Measurements from ENCODE around the gene NOL3. TPM values are rescaled to one million over a fixed set of nuclear protein-coding genes. Genes with fewer than 3 reads are reported as not detected.

Gene NOL3
- total RNA-seq, 1 experiment from 2014 or later: 49.8 TPM

DNA sequence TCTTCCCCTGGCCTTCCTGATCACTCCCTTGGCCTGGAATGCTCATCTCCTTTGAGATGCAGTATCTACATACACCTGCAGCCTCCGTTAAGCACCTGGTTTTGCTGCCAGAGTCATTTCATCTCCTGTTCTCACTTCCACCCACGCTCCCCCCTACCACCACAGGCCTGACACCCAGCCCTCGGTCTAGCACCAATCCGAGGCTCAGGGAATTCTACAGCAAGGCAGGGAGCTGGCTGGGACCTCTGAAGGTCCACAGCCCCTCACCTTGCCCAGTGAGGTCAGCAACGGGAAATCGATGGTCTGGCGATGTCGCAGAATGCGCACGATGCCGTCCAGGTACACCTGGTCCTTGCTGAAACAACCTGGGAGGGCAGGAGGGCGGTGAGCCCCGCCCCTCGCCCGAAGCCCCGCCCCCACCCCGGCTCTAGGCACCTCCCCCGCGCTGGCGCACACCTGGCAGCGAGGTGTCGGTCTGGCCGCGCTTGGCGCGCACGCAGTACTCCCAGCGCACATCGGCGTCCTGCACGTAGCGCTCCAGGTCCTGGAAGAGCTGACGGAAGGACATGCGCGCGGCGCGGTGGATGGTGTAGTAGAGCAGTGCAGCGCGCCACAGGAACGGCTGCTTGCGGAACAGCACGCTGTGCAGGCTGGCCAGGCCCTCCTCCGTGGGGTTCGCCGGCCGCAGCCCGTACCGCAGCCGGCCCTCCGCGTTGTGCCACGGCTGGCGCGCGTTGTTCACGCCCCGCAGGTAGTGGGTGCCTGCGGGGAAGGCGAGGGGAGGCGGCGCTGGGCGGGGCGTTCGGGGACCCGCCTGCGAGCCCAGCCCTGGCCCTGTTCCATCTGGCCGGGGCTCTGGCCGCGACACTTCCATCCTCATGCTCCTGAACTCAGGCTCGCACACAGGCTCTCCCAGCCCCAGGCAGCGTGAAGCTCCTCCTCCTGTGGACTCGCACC is 7.7 kb downstream of the NOL3 start:
- Mint-ChIP-seq H3K4me1 (ENCODE audit: insufficient read depth, unreplicated experiment) (peaks cover 39% of the 10 kb centered on the region), H3K27me3 (ENCODE audit: insufficient read depth, unreplicated experiment) (no peaks in the 10 kb centered on the region), H3K27ac (ENCODE audit: low read depth, unreplicated experiment) (peak overlapping the region; percentile 17), H3K4me3 (ENCODE audit: unreplicated experiment) (peak overlapping the region; percentile 67), H3K9me3 (ENCODE audit: unreplicated experiment) (no peaks in the 10 kb centered on the region), H3K36me3 (ENCODE audit: insufficient read depth, unreplicated experiment) (peaks cover 26% of the 10 kb centered on the region)
- BruUV-seq (replicated peaks): no TSS peak
- ChIA-PET POLR2A (interaction anchor here (0.5 to 6.5 kb wide), 11 partner anchors 8 to 369 kb away, joined by 3 to 94 read pairs (median 6); partner anchors contain the start of genes E2F4, FBXL8, NOL3 and TMEM208), CTCF (interaction anchor here (0.5 to 1.2 kb wide), 5 partner anchors 21 to 393 kb away, joined by 3 to 4 read pairs (median 3); partner anchors contain the start of gene ELMO3)
- peak; percentile 88 for DNase-seq (ENCODE audit: unreplicated experiment)
- intact Hi-C loops (cut with micrococcal nuclease): no loop called here
- TF ChIP-seq, protein P1, sequence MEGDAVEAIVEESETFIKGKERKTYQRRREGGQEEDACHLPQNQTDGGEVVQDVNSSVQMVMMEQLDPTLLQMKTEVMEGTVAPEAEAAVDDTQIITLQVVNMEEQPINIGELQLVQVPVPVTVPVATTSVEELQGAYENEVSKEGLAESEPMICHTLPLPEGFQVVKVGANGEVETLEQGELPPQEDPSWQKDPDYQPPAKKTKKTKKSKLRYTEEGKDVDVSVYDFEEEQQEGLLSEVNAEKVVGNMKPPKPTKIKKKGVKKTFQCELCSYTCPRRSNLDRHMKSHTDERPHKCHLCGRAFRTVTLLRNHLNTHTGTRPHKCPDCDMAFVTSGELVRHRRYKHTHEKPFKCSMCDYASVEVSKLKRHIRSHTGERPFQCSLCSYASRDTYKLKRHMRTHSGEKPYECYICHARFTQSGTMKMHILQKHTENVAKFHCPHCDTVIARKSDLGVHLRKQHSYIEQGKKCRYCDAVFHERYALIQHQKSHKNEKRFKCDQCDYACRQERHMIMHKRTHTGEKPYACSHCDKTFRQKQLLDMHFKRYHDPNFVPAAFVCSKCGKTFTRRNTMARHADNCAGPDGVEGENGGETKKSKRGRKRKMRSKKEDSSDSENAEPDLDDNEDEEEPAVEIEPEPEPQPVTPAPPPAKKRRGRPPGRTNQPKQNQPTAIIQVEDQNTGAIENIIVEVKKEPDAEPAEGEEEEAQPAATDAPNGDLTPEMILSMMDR (IDR thresholded peaks at IDR 0.05; ENCODE audit: unreplicated experiment): no peak

DNA sequence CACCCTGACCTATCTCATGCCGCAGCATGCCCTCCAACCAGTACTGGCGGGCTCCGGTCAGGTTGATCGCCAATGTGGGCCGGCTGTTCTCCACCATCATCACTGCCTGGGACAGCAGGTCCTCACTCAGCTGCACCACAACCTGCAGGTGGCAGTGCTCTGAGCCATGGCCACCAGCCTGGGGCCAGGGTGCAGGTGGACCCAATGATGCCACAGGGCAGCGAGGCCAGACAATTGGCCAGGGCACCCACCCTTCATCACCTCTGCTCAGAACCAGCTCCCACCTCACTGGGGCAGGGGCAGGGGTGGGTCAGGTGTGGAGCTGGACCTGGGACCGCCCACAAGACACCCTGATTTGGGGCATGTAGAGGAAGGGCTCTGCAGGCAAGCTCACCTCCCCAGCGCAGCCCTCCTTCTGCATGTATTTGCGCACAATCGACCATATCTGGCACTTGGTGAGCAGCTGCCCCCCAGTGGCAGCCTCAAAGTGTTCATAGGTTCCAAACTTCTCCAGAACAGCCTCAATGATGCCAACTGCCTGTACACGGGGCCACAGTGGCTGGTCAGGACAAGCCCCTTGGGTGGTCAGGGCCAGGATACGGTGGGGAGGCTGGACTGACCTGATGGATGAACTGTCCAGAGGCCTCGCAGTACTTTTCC is 9.2 kb downstream of the NOL3 start:
- ChIA-PET POLR2A (interaction anchor here (0.7 to 1.7 kb wide), 4 partner anchors 10 to 237 kb away, joined by 3 to 6 read pairs (median 3); partner anchors contain the start of gene NOL3), CTCF (no interaction called here)
- no peak for DNase-seq (ENCODE audit: unreplicated experiment)
- H3K27me3 Mint-ChIP-seq (ENCODE audit: insufficient read depth, unreplicated experiment): no peaks in the 10 kb centered on the region
- H3K4me3 Mint-ChIP-seq (ENCODE audit: unreplicated experiment): no peak overlapping the region
- H3K27ac Mint-ChIP-seq (ENCODE audit: low read depth, unreplicated experiment): no peak overlapping the region
- H3K36me3 Mint-ChIP-seq (ENCODE audit: insufficient read depth, unreplicated experiment): peaks cover 26% of the 10 kb centered on the region
- intact Hi-C loops (cut with micrococcal nuclease): loop anchor here (5.0 kb wide), 1 partner anchor 282 kb away; no protein-coding TSS in a partner anchor
- H3K4me1 Mint-ChIP-seq (ENCODE audit: insufficient read depth, unreplicated experiment): peaks cover 31% of the 10 kb centered on the region
- no peaks in the 10 kb centered on the region for H3K9me3 Mint-ChIP-seq (ENCODE audit: unreplicated experiment)
- TF ChIP-seq, protein P1 (IDR thresholded peaks at IDR 0.05; ENCODE audit: unreplicated experiment): peak; percentile 2
- no TSS peak for BruUV-seq (replicated peaks)

DNA sequence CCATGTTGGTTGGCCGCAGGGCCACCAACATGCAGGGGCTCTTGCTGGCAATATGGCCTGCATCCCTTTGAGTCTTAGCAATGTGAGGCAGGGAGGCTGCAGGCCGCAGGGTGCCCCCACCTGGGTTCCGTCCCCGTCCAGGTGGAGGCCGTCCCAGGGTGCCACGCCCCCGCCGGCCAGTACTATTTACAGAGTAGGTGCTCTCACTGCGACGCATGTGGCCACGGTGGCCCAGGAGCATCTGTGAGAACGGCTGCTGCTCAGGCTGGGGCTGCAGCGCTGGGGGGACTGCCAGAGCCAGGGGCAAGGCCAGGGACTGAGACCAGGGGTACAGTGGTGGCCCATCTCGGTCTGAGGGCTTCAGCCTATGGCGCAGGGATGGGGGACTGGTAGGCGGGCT is 9.8 kb downstream of the NOL3 start:
- Mint-ChIP-seq H3K4me3 (ENCODE audit: unreplicated experiment) (no peak overlapping the region), H3K36me3 (ENCODE audit: insufficient read depth, unreplicated experiment) (peaks cover 20% of the 10 kb centered on the region), H3K4me1 (ENCODE audit: insufficient read depth, unreplicated experiment) (peaks cover 33% of the 10 kb centered on the region), H3K27me3 (ENCODE audit: insufficient read depth, unreplicated experiment) (no peaks in the 10 kb centered on the region), H3K9me3 (ENCODE audit: unreplicated experiment) (no peaks in the 10 kb centered on the region), H3K27ac (ENCODE audit: low read depth, unreplicated experiment) (no peak overlapping the region)
- ChIA-PET CTCF (interaction anchor here (2.0 kb wide), 1 partner anchor 19 kb away, joined by 10 read pairs; the partner anchor contains the start of genes FBXL8 and TRADD), POLR2A (interaction anchor here (1.1 kb wide), 1 partner anchor 152 kb away, joined by 3 read pairs; no protein-coding TSS in a partner anchor)
- intact Hi-C loops (cut with micrococcal nuclease): loop anchor here (5.0 kb wide), 1 partner anchor 283 kb away; no protein-coding TSS in a partner anchor
- TF ChIP-seq, protein P1 (IDR thresholded peaks at IDR 0.05; ENCODE audit: unreplicated experiment): no peak
- DNase-seq (ENCODE audit: unreplicated experiment): no peak
- no TSS peak for BruUV-seq (replicated peaks)
